Activated effector memory CD4-positive, alpha-beta T cell treated with Interleukin-2 at 50 U/mL for 16 hours (primary cell): ENCODE data around the gene NUBP2.

Experiments
- DNase-seq: peaks from one replicate; pipeline ENCODE4 v3.0.0-alpha.2; 2020

The NUBP2 gene

GRCh38 chr16:1772908-1773702, 9.7 kb upstream of the NUBP2 start, which contains the start of gene MRPS34:
Gene MRPS34, minus strand, starts transcription at chr16:1773134. Its CDS starts 15 bp downstream, at chr16:1773119.
- DNase-seq = peak; percentile 75

- peak; percentile 19 for DNase-seq
Measured at GRCh38 chr16:1773703-1774447, 8.9 kb upstream of the NUBP2 start.

- no peak for DNase-seq
Measured at GRCh38 chr16:1774448-1774780, 8.3 kb upstream of the NUBP2 start.

GRCh38 chr16:1775006-1775845, 7.5 kb upstream of the NUBP2 start:
- DNase-seq = no peak

- DNase-seq = no peak
Measured at GRCh38 chr16:1775846-1776671, 6.7 kb upstream of the NUBP2 start.

GRCh38 chr16:1776672-1776955, 6.1 kb upstream of the NUBP2 start:
- no peak for DNase-seq

- no peak for DNase-seq
Measured at GRCh38 chr16:1776991-1777374, 5.8 kb upstream of the NUBP2 start.

- no peak for DNase-seq
Measured at GRCh38 chr16:1777375-1778199, 5.2 kb upstream of the NUBP2 start.

- DNase-seq = no peak
Measured at GRCh38 chr16:1778200-1779179, 4.3 kb upstream of the NUBP2 start.

GRCh38 chr16:1779234-1779701, 3.5 kb upstream of the NUBP2 start:
- DNase-seq = no peak

- no peak for DNase-seq
Measured at GRCh38 chr16:1779741-1780676, 2.8 kb upstream of the NUBP2 start.

GRCh38 chr16:1780677-1781072, 2.1 kb upstream of the NUBP2 start:
- no peak for DNase-seq

GRCh38 chr16:1781254-1781653, 1.5 kb upstream of the NUBP2 start:
- no peak for DNase-seq

- peak; percentile 16 for DNase-seq
Measured at GRCh38 chr16:1781758-1782407, 877 bp upstream of the NUBP2 start.

GRCh38 chr16:1784977-1785845, 2.5 kb downstream of the NUBP2 start:
- no peak for DNase-seq

- no peak for DNase-seq
Measured at GRCh38 chr16:1785846-1786170, 3.0 kb downstream of the NUBP2 start.

- no peak for DNase-seq
Measured at GRCh38 chr16:1786242-1787055, 3.7 kb downstream of the NUBP2 start.
